MM.1S (cell line): Measurements from ENCODE around the gene DOK6.

Experiments
- CTCF ChIP-seq: fragments of 300-600 bp; sonication (generic); IDR thresholded peaks from 2 replicates; pipeline ENCODE4 v1.5.1; 2016; ENCODE audit warnings: antibody characterized with exemption, low read length, mixed read lengths
- EZH2phosphoT487 ChIP-seq: fragments of 300-600 bp; sonication (generic); IDR thresholded peaks from 2 replicates; pipeline ENCODE4 v1.6.1; 2018; ENCODE audit warnings: antibody characterized with exemption, low read length

GRCh38 chr18:69658685-69659084 is 258.0 kb downstream of the DOK6 start:
- TF ChIP-seq CTCF (no peak), EZH2phosphoT487 (no peak)
